SK-MEL-5 (cell line): ENCODE results near the gene COPG2. TPM values are rescaled to one million over a fixed set of nuclear protein-coding genes. Genes with fewer than 3 reads are reported as not detected.
"Not testable (repeated sequence)": the region's sequence is repeated elsewhere in the genome, so short reads cannot be mapped to it uniquely, and the experiment has no call there.

Source experiments
- DNase-seq: peaks from one replicate; pipeline ENCODE4 v3.0.0-alpha.2; 2016; ENCODE audit warnings: low read depth, low spot score
- in situ Hi-C: cut with HindIII; loops from 2 replicates; pipeline ENCODE4 v1.10.0; 2016; ENCODE audit warnings: low sequenced_read_pairs, high pct_unique_total_duplicates, low pct_unique_long_range_greater_than_20kb
- total RNA-seq: library from RNA; depleted of rRNA; stranded (reverse); fragments of >200 nt; shearing (Covaris generic); gene quantifications from 2 replicates; pipeline ENCODE4 v1.2.3, GENCODE V29; 2014

The COPG2 gene
- total RNA-seq, 1 experiment from 2014 or later: 43.6 TPM

GRCh38 chr7:130595986-130596385 lies 72.6 kb downstream of the COPG2 start:
- in situ Hi-C loops: no loop called here
- DNase-seq: no peak

GRCh38 chr7:130593033-130593432 lies 75.5 kb downstream of the COPG2 start:
- no peak for DNase-seq
- in situ Hi-C loops: no loop called here

- DNase-seq, in situ Hi-C loops: not testable (repeated sequence)
Measured at GRCh38 chr7:130591464-130591863, 77.1 kb downstream of the COPG2 start.

- DNase-seq, in situ Hi-C loops: not testable (repeated sequence)
Measured at GRCh38 chr7:130585932-130586331, 82.6 kb downstream of the COPG2 start.

- DNase-seq, in situ Hi-C loops: not testable (repeated sequence)
Measured at GRCh38 chr7:130575110-130575509, 93.4 kb downstream of the COPG2 start.

- in situ Hi-C loops, DNase-seq: not testable (repeated sequence)
Measured at GRCh38 chr7:130570144-130570543, 98.4 kb downstream of the COPG2 start.

GRCh38 chr7:130566898-130567280 lies 101.7 kb downstream of the COPG2 start:
- DNase-seq: no peak
- in situ Hi-C loops: no loop called here

GRCh38 chr7:130566168-130566897 lies 102.2 kb downstream of the COPG2 start:
- in situ Hi-C loops: no loop called here
- no peak for DNase-seq

GRCh38 chr7:130560972-130561371 lies 107.6 kb downstream of the COPG2 start:
- peak; percentile 78 for DNase-seq
- in situ Hi-C loops: no loop called here

- no peak for DNase-seq
- in situ Hi-C loops: no loop called here
Measured at GRCh38 chr7:130559184-130559583, 109.4 kb downstream of the COPG2 start.

- DNase-seq: peak; percentile 87
- in situ Hi-C loops: no loop called here
Measured at GRCh38 chr7:130554481-130554880, 114.1 kb downstream of the COPG2 start.

- in situ Hi-C loops: no loop called here
- DNase-seq: no peak
Measured at GRCh38 chr7:130553398-130554029, 115.0 kb downstream of the COPG2 start.

- in situ Hi-C loops: no loop called here
Measured at GRCh38 chr7:130544356-130544755, 124.2 kb downstream of the COPG2 start.

GRCh38 chr7:130543487-130544010 lies 125.0 kb downstream of the COPG2 start:
- DNase-seq: no peak
- in situ Hi-C loops: no loop called here

More at GRCh38 chr7:130544356-130544755, 124.2 kb downstream of the COPG2 start:
- DNase-seq: no peak

- in situ Hi-C loops, DNase-seq: not testable (repeated sequence)
Measured at GRCh38 chr7:130542297-130542696, 126.3 kb downstream of the COPG2 start.

GRCh38 chr7:130541287-130541686 lies 127.3 kb downstream of the COPG2 start:
- in situ Hi-C loops, DNase-seq: not testable (repeated sequence)

- DNase-seq, in situ Hi-C loops: not testable (repeated sequence)
Measured at GRCh38 chr7:130537894-130538293, 130.7 kb downstream of the COPG2 start.

GRCh38 chr7:130529417-130529816 lies 139.1 kb downstream of the COPG2 start:
- in situ Hi-C loops: no loop called here
- no peak for DNase-seq
